ENCODE measurements around the gene ARID1B. TPM values are rescaled to one million over a fixed set of nuclear protein-coding genes. Genes with fewer than 3 reads are reported as not detected.

ARID1B gene
- total RNA-seq, 6 experiments from 2014 or later = 23.2 to 35.3 (median 30.7) TPM

GRCh38 chr6:157218371-157219198 is 441.4 kb downstream of the ARID1B start:
- H3K27ac ChIP-seq = no peak overlapping the region
- ATAC-seq (no peak), DNase-seq (no peak)
- H3K27me3 ChIP-seq = no peaks in the 10 kb centered on the region
- H3K36me3 ChIP-seq = no peaks in the 10 kb centered on the region
- no peak overlapping the region for H3K4me3 ChIP-seq
- TF ChIP-seq POLR2A (IDR thresholded peaks at IDR 0.05) = no peak
- TF ChIP-seq, protein P1, sequence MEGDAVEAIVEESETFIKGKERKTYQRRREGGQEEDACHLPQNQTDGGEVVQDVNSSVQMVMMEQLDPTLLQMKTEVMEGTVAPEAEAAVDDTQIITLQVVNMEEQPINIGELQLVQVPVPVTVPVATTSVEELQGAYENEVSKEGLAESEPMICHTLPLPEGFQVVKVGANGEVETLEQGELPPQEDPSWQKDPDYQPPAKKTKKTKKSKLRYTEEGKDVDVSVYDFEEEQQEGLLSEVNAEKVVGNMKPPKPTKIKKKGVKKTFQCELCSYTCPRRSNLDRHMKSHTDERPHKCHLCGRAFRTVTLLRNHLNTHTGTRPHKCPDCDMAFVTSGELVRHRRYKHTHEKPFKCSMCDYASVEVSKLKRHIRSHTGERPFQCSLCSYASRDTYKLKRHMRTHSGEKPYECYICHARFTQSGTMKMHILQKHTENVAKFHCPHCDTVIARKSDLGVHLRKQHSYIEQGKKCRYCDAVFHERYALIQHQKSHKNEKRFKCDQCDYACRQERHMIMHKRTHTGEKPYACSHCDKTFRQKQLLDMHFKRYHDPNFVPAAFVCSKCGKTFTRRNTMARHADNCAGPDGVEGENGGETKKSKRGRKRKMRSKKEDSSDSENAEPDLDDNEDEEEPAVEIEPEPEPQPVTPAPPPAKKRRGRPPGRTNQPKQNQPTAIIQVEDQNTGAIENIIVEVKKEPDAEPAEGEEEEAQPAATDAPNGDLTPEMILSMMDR (IDR thresholded peaks at IDR 0.05) = no peak
- WGBS (ENCODE audit: insufficient coverage, low coverage, low lambda C conversion rate, missing lambda C conversion rate) = 93% methylated on average over 2 of the region's 23 CpGs
- no peaks in the 10 kb centered on the region for H3K4me1 ChIP-seq
- H3K9me3 ChIP-seq = no peaks in the 10 kb centered on the region
- intact Hi-C loops (cut with DNase I) = no loop called here

- no peak for DNase-seq
- intact Hi-C loops (cut with DNase I) = no loop called here
Measured at GRCh38 chr6:157219201-157220200, 442.3 kb downstream of the ARID1B start.

GRCh38 chr6:157220485-157220884 is 443.3 kb downstream of the ARID1B start:
- H3K9me3 ChIP-seq = no peaks in the 10 kb centered on the region
- no peak overlapping the region for H3K4me3 ChIP-seq
- H3K36me3 ChIP-seq = no peaks in the 10 kb centered on the region
- DNase-seq = no peak
- no peak for ATAC-seq
- intact Hi-C loops (cut with DNase I) = no loop called here
- TF ChIP-seq, protein P1 (IDR thresholded peaks at IDR 0.05) = no peak
- no peak for TF ChIP-seq POLR2A (IDR thresholded peaks at IDR 0.05)
- no peaks in the 10 kb centered on the region for H3K4me1 ChIP-seq
- H3K27ac ChIP-seq = no peak overlapping the region
- WGBS (ENCODE audit: insufficient coverage, low coverage, low lambda C conversion rate, missing lambda C conversion rate) = no CpG with 5 or more reads among the region's 1 CpG
- H3K27me3 ChIP-seq = no peaks in the 10 kb centered on the region

More at GRCh38 chr6:157219201-157220200, 442.3 kb downstream of the ARID1B start:
- TF ChIP-seq, protein P1 (IDR thresholded peaks at IDR 0.05) = no peak
- TF ChIP-seq POLR2A (IDR thresholded peaks at IDR 0.05) = no peak
- H3K4me1 ChIP-seq = no peaks in the 10 kb centered on the region
- 85% methylated on average over 10 of the region's 18 CpGs for WGBS (ENCODE audit: insufficient coverage, low coverage, low lambda C conversion rate, missing lambda C conversion rate)
- H3K9me3 ChIP-seq = no peaks in the 10 kb centered on the region
- H3K27ac ChIP-seq = no peak overlapping the region
- no peaks in the 10 kb centered on the region for H3K36me3 ChIP-seq
- H3K27me3 ChIP-seq = no peaks in the 10 kb centered on the region
- ATAC-seq = no peak
- no peak overlapping the region for H3K4me3 ChIP-seq

DNA sequence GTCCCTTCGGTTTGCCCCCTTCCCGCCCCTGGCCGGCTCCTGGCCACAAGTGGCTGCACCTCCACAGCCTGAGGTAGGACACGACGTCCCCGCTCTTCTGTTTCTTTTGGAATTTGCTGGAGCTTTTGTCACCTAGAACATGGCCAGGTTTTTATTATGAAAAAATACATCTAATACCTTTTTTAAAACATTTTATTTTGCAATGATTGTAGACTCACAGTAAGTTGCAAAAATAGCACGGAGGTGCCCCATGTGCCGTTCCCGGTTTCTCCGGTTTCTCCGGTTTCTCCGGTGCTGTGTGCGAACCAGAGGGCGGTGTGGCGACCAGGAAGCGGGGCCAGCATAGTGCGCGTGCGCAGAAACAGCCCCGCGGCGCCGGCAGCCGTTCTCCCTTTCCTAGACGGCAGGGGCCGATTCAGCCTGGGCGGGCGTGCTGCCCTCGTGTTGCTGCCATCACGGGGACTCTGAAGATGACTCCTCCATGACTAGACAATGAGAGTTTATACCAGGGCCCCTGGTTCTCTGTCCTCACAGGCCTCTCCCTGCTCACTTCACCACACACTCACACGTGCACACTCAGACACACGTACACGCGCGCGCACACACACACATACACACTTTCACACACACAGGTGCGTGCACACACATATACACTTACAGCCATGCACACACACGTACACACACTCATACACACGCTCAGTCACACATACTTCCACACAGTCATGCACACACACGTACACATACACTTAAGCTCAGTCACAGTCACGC is 444.1 kb downstream of the ARID1B start:
- ATAC-seq = peak; percentile 81 to 92 (median 90)
- Histone ChIP-seq H3K4me3 (peak overlapping the region; percentile 0 to 42 (median 37)), H3K27ac (no peak overlapping the region), H3K9me3 (no peaks in the 10 kb centered on the region), H3K4me1 (no peaks in the 10 kb centered on the region), H3K27me3 (no peaks in the 10 kb centered on the region), H3K36me3 (no peaks in the 10 kb centered on the region)
- TF ChIP-seq, protein P1 (IDR thresholded peaks at IDR 0.05) = peak in 2 of 4 donors; percentile 19 to 21
- TF ChIP-seq POLR2A (IDR thresholded peaks at IDR 0.05) = no peak
- WGBS (ENCODE audit: insufficient coverage, low coverage, low lambda C conversion rate, missing lambda C conversion rate) = 31% methylated on average over 27 of the region's 41 CpGs
- intact Hi-C loops (cut with DNase I) = no loop called here
- DNase-seq = peak; percentile 85 to 89 (median 86)
